Measurements from ENCODE around the gene CD4.

CD4 gene

GRCh38 chr12:6817662-6818157 lies 28.4 kb downstream of the CD4 start:
- DNase-seq = no peak

GRCh38 chr12:6818222-6818621 lies 28.9 kb downstream of the CD4 start:
- no peak for DNase-seq

DNA sequence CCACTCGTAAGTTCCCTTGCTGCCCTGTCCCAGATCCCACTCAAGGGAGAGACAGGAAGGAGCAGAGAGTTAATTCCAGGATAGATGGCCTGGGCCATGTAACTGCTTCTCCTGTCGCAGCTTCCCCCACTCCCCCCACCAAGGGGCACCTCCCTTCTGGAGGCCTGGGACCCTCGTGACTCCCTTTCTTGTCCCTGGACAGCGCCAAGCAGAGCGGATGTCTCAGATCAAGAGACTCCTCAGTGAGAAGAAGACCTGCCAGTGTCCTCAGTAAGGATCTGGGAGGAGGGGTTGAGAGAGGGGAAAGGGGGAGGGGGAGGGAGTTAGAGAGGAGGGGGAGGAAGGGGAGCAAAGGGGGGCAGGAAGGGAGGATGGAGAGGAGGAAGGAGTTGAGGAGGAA lies 29.3 kb downstream of the CD4 start:
- no peak for DNase-seq

- DNase-seq = no peak
These were observed 30.0 kb downstream of the CD4 start for GRCh38 chr12:6819106-6820030.

- DNase-seq = no peak
These were observed 30.8 kb downstream of the CD4 start for GRCh38 chr12:6820166-6820565.

DNA sequence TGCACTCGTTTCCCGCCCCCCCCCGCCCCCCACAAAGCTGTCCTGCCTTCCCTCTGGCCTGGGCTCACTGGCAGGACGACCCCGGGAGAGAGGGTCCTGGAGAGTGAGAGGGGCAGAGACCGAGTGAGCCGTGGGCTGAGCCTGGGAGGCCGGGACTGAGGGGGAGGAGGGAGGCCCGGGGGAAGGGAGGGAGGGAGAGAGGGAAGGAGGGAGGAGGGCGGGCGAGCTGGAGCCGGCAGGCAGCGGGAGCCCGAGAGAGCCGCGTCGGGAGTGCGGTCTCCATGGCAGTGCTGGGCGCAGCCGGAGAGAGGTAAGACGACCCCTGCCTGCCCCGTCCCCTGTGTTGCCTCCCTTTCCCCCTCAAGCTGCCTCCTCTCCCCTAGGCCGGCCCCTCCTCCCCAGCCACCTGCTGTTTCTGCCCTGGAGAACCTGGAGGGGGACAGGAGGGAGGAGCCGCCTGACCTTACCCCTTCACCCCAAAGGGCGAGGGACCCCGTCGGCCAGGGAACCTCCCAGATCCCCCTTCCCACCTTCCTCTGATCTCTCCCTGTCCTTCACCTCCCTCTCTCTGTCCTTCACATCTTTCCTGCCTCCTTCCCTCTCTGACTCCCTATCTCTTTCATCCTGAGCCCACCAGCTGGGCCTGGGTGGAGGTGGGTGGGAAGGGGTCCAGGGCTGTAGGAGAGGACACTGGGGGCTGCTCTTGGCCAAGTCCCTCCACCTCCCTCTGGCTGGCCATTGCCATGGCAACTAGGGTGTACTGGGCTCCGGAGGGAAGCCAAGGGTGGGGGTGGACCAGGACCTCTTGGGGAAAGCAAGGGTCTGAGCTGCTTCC lies 32.5 kb downstream of the CD4 start, which contains the start of gene GPR162:
TSS of gene GPR162 (plus strand) at position 231 of the 835 bp plus-strand sequence. CDS start 2,078 bp downstream, outside the sequence.
- no peak for DNase-seq

GRCh38 chr12:6822426-6823135 lies 33.3 kb downstream of the CD4 start:
- DNase-seq = no peak

GRCh38 chr12:6823182-6824084 lies 34.1 kb downstream of the CD4 start:
- no peak for DNase-seq

DNA sequence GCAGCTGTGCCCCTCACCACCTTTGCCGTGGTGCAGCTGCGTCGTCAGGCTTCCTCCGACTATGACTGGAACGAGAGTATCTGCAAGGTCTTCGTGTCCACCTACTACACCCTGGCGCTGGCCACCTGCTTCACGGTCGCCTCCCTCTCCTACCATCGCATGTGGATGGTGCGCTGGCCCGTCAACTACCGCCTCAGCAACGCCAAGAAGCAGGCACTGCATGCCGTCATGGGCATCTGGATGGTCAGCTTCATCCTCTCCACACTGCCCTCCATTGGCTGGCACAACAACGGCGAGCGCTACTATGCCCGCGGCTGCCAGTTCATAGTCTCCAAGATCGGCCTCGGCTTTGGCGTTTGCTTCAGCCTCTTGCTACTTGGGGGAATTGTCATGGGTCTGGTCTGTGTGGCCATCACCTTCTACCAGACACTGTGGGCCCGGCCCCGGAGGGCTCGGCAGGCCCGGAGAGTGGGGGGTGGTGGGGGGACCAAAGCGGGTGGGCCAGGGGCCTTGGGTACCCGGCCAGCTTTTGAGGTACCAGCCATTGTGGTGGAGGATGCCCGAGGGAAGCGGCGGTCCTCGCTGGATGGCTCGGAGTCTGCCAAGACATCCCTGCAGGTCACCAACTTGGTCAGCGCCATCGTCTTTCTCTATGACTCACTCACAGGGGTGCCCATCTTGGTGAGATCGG lies 34.9 kb downstream of the CD4 start:
- no peak for DNase-seq

DNA sequence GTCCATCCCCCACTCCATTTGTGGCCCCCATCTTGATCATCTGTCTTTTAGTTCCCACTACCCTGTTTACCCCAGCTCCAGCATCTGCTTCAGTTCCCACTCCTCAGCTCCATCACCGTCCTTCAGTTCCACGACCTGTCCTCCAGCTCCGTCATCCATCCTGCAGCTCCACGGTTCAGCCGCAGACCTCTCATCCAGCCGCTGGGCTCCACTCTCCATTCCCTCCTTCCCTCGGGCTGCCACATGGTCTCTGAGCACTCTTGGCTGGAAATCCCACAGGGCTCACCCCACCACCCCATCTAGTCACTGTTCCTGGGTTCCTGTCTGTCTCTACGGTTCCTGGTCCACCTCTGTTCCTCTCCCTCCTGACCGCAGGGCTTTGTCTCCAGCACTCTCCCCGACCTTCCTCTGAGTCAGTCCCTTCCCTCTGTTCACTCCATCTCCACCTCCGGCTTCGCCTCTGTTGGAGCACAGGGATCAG lies 35.6 kb downstream of the CD4 start:
- DNase-seq = no peak

- DNase-seq = peak; percentile 76
These were observed 36.2 kb downstream of the CD4 start for GRCh38 chr12:6825398-6826124.

GRCh38 chr12:6826125-6826733 lies 36.9 kb downstream of the CD4 start:
- no peak for DNase-seq

DNA sequence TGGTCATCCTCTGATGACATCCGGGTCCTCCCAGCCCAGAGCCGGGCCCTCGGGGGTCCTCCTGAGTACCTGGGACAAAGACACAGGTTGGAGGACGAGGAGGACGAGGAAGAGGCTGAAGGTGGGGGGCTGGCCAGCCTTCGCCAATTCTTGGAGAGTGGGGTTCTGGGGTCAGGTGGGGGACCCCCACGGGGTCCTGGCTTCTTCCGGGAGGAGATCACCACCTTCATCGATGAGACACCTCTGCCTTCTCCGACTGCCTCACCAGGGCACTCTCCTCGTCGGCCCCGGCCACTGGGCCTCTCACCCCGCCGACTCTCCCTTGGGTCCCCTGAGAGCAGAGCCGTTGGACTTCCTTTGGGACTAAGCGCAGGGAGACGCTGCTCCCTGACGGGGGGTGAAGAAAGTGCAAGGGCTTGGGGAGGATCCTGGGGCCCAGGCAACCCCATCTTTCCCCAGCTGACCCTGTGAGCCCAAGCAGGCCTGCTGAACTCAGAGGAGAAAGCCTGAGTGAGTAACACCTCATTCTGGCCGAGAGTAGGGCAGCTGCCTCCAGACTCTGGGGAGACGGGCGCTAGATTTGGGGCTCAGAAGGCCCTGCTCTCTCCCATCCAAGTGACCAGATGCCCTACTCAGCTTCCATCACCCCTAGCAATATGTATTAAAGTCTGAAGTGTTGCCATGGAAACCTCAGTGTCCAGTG lies 37.6 kb downstream of the CD4 start:
- no peak for DNase-seq

GRCh38 chr12:6827437-6827911 lies 38.1 kb downstream of the CD4 start:
- no peak for DNase-seq

- no peak for DNase-seq
These were observed 38.9 kb downstream of the CD4 start, which contains the start of gene P3H3 for GRCh38 chr12:6827982-6828780. Gene P3H3, plus strand, starts transcription at chr12:6828407. Its CDS starts 34 bp downstream, at chr12:6828441.

DNA sequence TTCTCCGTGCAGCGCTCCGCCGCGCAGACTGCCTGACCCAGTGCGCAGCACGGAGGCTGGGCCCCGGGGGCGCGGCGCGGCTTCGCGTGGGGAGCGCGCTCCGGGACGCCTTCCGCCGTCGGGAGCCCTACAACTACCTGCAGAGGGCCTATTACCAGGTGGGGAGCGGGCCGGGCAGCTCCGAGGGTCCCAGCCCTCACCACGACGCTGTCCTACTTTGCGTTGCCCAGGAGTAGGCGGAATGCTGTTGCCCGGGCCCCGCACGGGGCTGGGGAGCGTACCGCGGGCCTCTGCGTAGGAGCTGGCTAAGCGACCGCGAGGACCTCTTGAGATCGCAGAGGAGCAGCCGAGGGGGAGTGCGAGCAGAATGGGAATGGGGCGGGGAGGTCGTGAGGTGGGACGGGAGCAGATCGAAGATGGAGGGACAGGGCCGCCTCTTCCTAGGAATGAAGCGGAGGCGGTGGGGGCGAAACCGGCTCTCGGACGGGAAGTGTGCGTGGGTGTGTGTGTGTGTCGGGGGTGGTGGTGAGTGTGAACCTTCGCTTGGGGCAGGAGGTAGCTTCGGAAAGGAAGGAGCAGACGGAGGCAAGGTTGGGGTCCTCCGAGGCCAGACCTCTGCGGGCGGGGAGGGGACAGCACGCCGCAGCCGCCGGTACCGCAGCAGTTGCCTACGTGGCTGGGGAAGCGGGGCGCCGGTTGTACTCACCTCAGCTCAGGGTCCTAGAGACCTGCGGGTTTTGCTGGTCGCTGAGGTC lies 39.6 kb downstream of the CD4 start:
- DNase-seq = peak; percentile 26

- no peak for DNase-seq
These were observed 40.4 kb downstream of the CD4 start for GRCh38 chr12:6829536-6830220.

All from activated gamma-delta T cell treated with Interleukin-2 at 50 U/mL for 16 hours (primary cell).